Inflammatory macrophage (primary cell): ENCODE data around the gene GPC2.
A peak's percentile ranks its signal among the peaks of the same experiment; 100 is the strongest.
"Not testable (repeated sequence)": the region's sequence is repeated elsewhere in the genome, so short reads cannot be mapped to it uniquely, and the experiment has no call there.

Source experiments
- DNase-seq, 2 donors: peaks; one replicate each; pipeline ENCODE4 v3.0.0-alpha.2; 2020 to 2022
- total RNA-seq, 18 experiments: gene quantifications; one replicate each; lab custom pipeline; 2026; ENCODE audit warnings: mixed read lengths in 6 of 18, inconsistent platforms in 2 of 18; lab: John Stamatoyannopoulos, UW

Gene GPC2
- 0 to 0.62 (median 0.20) reads per million in 18 experiments for total RNA-seq

- peak; percentile 97 to 98 for DNase-seq
Observed at GRCh38 chr7:100177045-100178001, at the start of gene GPC2, which contains the start of gene STAG3. TSS of gene GPC2 (minus strand) at chr7:100177381. CDS start at chr7:100177199, 182 bp downstream. TSS of gene STAG3 (plus strand) at chr7:100177918. CDS start at chr7:100180557, 2,639 bp downstream.

GRCh38 chr7:100224891-100225290 lies 47.7 kb upstream of the GPC2 start:
- not testable (repeated sequence) for DNase-seq

GRCh38 chr7:100223376-100223927 lies 46.3 kb upstream of the GPC2 start:
- not testable (repeated sequence) for DNase-seq

DNA sequence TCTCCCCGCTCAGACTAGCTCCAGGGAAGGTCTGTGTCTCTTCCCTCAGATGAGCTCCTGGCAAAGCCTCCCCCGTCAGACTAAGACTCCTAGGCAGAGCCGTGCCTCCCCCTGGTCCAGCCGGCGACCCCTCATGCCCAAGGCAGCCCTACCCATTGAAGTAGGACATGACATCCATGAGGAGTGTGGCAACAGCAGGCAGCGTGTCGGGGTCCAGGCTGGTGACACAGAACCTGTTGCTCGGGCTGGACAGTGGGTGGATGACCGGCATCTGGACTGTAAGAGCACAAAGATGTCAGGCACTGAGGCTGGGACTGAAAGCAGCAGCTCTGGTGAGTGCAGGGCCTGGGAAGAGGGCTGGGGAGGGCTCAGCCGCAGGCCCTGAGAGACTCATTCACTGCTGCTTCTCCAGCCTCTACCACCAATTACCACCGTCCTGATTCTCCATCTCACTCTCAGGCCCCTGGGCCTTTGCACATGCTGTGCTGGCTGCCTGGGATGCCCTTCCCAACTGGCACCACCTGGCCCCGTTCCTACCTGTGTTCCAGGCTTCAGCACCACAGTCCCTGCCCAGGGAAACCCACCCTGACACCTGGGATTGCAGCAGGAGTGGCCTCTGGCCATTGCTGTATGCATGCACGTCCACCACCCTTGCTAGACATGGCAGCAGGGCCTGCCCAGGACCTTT lies 45.4 kb upstream of the GPC2 start:
- no peak for DNase-seq

GRCh38 chr7:100221767-100222444 lies 44.7 kb upstream of the GPC2 start:
- DNase-seq, result no peak

- no peak for DNase-seq
Observed at GRCh38 chr7:100221231-100221718, 44.1 kb upstream of the GPC2 start.

- no peak for DNase-seq
Observed at GRCh38 chr7:100220586-100221230, 43.5 kb upstream of the GPC2 start.

DNA sequence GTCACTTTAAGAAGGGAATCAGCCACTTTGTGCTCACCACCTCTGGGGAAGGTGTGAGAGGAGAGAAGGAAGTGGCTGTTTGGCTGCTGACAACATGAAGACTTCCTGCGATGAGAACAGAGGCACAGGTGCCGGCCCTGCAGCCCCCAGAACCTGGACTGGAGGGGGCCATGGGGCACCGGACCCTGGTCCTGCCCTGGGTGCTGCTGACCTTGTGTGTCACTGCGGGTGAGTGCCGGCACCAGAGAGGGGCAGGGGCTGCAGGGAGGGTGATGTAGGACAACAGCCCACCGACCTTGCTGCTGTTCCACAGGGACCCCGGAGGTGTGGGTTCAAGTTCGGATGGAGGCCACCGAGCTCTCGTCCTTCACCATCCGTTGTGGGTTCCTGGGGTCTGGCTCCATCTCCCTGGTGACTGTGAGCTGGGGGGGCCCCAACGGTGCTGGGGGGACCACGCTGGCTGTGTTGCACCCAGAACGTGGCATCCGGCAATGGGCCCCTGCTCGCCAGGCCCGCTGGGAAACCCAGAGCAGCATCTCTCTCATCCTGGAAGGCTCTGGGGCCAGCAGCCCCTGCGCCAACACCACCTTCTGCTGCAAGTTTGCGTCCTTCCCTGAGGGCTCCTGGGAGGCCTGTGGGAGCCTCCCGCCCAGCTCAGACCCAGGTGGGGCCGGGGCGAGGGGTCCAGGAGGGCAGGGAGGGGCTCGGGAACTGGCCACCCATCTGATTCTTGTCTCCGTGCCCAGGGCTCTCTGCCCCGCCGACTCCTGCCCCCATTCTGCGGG lies 42.8 kb upstream of the GPC2 start, which contains the start of gene PVRIG:
PVRIG (plus strand) TSS at position 149 of the 785 bp plus-strand sequence; CDS start at position 171, 22 bp downstream.
- not testable (repeated sequence) for DNase-seq

GRCh38 chr7:100219271-100219737 lies 42.1 kb upstream of the GPC2 start:
- no peak for DNase-seq

DNA sequence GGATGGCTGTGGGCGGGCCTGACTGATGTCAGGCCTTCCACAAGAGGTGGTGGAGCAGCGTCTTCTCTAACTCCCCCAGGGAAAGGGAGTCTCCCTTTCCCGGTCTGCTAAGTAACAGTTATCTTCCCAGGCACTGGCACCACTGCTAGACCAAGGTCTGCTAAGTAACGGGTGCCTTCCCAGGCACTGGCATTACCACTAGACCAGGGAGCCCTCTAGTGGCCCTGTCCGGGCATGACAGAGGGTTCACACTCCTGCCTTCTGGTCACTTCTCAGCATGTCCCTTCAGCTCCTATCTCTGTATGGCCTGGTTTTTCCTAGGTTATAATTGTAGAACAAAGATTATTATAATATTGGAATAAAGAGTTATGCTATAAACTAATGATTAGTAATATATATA lies 40.8 kb upstream of the GPC2 start:
- peak in 1 of 2 donors; percentile 10 for DNase-seq

GRCh38 chr7:100215895-100216294 lies 38.7 kb upstream of the GPC2 start:
- no peak for DNase-seq

DNA sequence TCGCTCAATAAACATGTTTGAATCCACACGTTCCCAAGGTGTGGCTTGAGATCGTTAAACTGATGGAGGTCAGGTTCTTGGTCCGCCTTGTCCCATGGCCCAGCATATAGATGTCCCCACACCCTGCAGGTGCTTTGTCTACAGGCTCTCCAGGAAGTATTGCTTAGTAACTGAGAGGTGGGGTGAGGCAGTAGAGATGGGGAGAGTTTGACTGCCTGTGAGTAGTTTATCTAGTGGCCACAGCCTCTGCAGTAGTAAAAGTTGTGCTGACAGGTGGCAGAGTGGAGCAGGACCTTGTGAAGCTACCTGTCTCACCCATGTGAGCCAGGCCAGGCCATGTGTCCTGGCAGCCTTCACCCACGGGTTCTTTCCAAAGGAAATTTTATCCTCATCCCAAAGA lies 37.2 kb upstream of the GPC2 start:
- not testable (repeated sequence) for DNase-seq

- DNase-seq, result no peak
Observed at GRCh38 chr7:100213672-100214071, 36.5 kb upstream of the GPC2 start.

DNA sequence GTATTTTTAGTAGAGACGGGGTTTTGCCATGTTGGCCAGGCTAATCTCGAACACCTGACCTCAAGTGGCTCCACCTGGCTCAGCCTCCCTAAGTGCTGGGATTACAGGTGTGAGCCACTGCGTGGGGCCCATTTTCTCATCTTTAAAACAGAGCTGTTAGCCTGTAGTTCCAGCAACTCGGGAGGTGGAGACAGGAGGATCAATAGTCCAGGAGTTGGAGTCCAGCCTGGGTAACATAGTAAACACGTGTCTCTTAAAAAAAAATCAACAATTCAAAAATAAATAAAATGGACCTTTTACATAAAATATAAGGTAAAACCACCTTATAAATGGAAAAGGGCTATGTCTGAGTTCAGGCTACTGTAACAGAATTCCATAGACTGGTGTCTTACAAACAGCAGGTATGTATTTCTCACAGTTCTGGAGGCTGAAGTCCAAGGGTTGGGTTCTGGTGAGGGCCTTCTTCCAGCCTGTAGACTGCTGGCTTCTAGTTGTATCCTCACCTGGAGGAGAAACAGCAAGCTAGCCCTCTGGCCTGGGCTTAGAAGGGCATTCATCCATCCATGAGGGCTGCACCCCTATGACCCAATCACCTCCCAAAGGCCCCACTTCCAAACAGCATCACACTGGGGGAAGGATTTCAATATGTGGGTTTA lies 35.6 kb upstream of the GPC2 start:
- DNase-seq, result no peak

- no peak for DNase-seq
Observed at GRCh38 chr7:100211342-100211780, 34.2 kb upstream of the GPC2 start.

DNA sequence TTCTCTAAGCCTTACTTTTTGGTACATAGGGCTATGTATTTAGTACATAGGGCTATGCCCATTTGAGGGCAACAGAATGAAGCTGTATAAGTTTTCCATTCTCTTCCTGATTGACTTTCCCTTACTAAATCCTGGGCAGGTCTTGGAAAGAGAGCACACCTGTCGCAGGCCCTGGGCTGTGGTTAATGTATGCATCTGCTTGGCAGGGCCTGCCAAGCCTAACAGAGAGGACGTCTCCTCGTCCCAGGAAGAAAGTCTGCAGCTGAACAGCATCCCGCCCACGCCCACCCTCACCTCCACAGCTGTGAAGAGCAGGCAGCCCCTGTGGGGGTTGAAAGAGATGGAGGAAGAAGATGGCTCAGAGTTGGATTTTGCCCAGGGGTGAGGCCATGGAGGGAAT lies 33.6 kb upstream of the GPC2 start:
- no peak for DNase-seq

DNA sequence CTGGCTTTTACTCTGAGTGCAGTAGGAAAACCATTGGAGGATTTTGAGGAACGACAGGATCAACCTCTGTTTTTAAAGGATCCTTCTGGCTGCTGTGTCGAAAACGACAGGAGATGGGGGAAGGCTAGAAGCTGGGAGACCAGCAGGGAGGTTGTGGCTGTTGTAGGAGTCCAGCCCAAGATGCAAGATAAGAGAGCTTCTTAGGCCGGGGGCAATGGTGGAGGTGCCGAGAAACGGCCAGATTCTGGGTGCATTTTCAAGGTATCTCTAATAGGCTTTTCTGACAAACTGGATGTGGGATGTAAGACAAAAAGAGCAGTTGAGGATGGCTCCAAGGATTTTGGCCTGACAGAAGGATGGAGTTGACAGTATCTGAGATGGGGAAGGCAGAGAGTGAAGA lies 32.3 kb upstream of the GPC2 start:
- no peak for DNase-seq

GRCh38 chr7:100208911-100209408 lies 31.8 kb upstream of the GPC2 start:
- no peak for DNase-seq

- DNase-seq, result no peak
Observed at GRCh38 chr7:100204454-100204853, 27.3 kb upstream of the GPC2 start.

- DNase-seq, result no peak
Observed at GRCh38 chr7:100200693-100201092, 23.5 kb upstream of the GPC2 start.
